ENCODE measurements around the gene MARCHF10.

Gene MARCHF10

GRCh38 chr17:62674363-62674739, 133.8 kb downstream of the MARCHF10 start:
- no peak for DNase-seq

- no peak for DNase-seq
Observed at GRCh38 chr17:62673614-62674362, 134.3 kb downstream of the MARCHF10 start.

- DNase-seq: no peak
Observed at GRCh38 chr17:62672957-62673356, 135.2 kb downstream of the MARCHF10 start.

GRCh38 chr17:62671553-62671952, 136.6 kb downstream of the MARCHF10 start:
- DNase-seq: no peak

- DNase-seq: no peak
Observed at GRCh38 chr17:62670202-62670821, 137.8 kb downstream of the MARCHF10 start.

- no peak for DNase-seq
Observed at GRCh38 chr17:62668091-62668804, 139.9 kb downstream of the MARCHF10 start.

- no peak for DNase-seq
Observed at GRCh38 chr17:62666801-62667591, 141.1 kb downstream of the MARCHF10 start.

DNA sequence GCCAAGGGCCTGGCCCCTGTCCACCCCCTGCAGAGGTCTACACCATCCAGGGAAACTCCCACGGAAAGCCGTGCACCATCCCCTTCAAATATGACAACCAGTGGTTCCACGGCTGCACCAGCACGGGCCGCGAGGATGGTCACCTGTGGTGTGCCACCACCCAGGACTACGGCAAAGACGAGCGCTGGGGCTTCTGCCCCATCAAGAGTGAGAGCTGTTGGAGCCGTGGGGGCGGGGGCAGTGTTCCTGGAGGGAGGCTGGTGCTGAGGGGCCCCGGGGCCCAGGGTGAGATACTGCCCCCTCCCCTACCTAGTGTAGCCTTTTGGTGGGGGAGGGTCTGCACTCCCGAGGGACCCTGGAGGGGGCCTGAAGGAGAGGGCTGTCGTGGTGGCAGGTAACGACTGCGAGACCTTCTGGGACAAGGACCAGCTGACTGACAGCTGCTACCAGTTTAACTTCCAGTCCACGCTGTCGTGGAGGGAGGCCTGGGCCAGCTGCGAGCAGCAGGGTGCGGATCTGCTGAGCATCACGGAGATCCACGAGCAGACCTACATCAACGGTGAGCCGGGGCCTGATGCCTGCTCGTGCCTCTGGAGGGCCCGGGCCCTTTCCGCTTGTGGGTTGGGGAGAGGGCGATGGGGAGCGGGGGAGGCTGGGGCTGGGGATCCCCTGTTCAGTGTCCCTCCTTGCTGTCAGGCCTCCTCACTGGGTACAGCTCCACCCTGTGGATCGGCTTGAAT, 141.9 kb downstream of the MARCHF10 start:
- no peak for DNase-seq

DNA sequence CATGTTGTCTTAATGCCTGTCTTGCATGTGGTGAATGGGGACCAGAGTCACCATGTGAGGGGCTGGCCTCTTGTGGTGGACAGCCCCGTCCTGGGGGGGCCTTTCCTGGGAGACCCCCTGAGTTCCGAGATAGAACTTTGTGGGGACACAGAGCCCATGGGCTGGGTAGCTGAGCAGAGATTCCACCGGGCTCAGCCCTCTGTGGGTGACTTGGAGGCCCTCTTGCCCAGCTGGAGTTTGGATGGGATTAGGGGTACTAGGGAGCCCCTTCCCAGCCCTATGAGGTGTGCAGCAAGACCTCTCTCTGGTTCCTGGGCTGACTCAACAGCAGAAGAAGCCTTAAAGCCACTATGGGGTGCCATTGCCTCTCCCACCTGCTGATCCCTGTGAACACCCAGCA, 142.5 kb downstream of the MARCHF10 start:
- DNase-seq: no peak

DNA sequence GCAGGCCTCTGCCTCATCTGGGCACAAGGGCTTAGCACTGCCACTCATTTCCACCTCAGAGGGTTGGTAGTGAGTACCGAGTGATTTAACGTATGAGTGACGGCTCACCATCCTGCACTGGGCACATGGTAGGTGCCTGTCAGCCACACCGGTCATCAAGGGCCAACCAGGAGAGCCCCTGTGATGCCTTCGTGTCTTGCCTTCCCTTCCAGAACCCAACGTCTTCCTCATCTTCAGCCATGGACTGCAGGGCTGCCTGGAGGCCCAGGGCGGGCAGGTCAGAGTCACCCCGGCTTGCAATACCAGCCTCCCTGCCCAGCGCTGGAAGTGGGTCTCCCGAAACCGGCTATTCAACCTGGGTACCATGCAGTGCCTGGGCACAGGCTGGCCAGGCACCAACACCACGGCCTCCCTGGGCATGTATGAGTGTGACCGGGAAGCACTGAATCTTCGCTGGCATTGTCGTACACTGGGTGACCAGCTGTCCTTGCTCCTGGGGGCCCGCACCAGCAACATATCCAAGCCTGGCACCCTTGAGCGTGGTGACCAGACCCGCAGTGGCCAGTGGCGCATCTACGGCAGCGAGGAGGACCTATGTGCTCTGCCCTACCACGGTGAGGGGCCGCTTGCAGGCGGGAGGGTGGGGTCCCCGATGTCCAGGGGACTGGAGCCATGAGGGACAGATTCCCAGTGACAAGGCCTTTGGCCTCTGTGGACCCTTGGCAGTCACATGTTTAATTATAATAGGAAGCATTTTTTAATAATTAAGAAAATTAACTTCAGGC, 143.6 kb downstream of the MARCHF10 start:
- no peak for DNase-seq

DNA sequence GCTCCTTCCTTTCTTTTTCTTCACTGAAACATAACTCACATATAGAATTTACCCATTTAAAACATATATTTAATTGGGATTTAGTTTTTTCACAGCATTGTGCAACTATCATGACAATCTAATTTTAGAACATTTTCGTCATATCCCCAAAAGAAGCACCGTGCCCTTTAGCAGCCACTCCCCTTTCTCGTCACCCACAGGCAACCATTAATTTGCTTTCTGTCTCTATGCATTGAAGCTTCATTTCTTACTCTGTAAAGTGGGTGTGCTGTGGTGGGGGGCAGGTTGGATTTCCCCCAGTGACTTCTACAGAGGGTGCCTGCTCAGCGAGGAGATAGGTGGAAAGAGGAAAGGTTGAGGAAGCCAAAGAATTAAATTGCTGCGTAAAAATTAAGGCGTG, 144.8 kb downstream of the MARCHF10 start:
- no peak for DNase-seq

DNA sequence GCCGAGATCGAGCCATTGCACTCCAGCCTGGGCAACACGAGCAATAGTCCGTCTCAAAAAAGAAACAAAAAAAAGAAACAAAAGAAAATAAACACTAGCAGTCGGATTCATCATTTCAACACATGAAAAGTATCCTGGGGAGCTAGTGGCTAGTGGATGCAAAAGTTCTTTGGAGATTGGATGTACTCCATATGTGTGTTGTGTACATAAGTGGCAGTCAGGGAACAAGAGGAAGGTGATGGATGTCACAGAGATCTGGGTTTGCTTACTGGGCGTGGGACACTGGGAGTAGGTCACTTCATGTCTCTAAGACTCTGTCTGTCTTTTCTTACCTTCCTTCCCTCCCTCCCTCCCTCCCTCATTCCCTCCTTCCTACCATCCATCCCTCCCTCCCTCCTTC, 145.3 kb downstream of the MARCHF10 start:
- no peak for DNase-seq

GRCh38 chr17:62661337-62661736, 146.8 kb downstream of the MARCHF10 start:
- DNase-seq: no peak

GRCh38 chr17:62660629-62661118, 147.4 kb downstream of the MARCHF10 start:
- no peak for DNase-seq

DNA sequence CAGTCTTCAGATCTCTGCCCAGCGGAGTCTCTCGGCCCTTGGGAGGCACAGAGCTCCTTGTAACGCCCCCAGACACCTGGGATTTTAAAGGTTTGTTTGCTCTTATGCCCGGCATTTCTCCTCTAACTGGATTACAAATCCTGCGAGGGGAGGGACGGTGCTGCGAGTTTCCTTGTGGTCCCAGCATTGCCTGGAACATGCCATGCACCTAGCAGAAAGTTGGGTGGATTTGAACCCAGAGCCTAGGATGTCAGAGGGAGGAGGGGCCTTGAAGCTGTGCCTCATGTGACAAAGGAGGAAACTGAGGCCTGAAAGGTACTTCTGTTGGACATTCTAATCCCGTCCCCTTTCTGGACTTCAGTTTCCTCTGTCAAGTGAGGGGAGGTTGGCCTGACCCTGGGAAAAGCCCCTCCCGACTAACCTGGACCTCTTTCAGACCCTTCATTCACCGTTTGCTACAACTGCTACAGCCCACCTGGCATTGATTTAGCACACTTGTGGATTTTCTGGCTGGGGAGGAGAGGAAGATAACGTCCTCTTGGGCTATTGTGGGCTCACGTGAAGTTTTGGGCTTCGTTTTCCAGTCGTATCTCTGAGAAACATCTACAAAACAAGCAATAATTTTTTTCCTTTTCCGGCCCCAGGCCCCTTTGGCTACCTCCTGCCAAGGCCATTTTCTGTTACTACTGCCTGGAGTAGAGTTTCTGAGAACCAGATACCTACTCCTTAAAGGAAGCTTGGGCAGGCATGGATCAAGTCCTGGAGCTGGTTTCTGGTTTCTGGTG, 149.8 kb downstream of the MARCHF10 start:
- no peak for DNase-seq

GRCh38 chr17:62657690-62658089, 150.4 kb downstream of the MARCHF10 start:
- DNase-seq: no peak

- no peak for DNase-seq
Observed at GRCh38 chr17:62657145-62657665, 150.9 kb downstream of the MARCHF10 start.

DNA sequence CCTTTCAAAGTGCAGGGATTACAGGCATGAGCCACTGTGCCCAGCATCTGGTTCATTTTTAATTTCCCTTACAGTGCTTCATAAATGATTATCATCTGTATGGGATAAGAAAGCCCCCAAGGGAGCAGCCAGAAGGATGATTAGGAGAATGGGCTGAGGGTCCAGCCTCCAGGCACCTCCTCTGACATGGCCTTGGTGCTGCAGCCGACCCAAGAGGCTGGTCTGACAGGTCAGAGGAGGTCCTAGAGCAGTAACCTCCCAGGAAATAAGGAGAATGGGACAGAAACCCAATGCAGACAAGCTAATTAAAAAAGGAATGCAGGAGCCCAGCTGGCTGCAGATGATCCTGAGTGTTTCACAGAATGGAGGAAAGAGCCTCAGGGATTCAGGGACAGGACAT, 151.7 kb downstream of the MARCHF10 start:
- no peak for DNase-seq

DNA sequence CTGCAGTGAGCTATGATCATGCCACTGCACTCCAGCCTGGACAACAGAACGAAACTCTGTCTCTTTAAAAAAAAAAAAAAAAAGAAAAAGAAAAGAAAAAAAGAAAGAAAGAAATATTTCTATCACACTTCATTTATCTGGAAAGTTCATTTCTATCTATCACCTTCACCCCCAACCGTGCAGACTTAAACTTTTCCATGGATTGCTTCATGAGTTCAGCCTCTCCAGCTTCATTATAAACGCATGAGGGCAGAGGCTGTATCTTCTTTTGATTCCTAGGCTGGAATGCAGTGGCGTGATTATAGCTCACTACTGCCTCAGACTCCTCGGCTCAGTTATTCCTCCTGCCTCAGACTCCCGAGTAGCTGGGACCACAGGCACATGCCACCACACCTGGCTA, 152.5 kb downstream of the MARCHF10 start:
- DNase-seq: no peak
